ENCODE results near the gene TCF3. TPM values are rescaled to one million over a fixed set of nuclear protein-coding genes. Genes with fewer than 3 reads are reported as not detected.

The TCF3 gene
- total and polyA plus RNA-seq, 2 of the 8 experiments (the other 6 are each of a cell fraction or from before 2014, with no cell fraction given) = 241 to 348 TPM

GRCh38 chr19:1585243-1585580, 67.2 kb downstream of the TCF3 start:
- Histone ChIP-seq H2BK120ac (replicated peaks; ENCODE audit: low read depth, low read length) (no peak overlapping the region), H3K27ac (ENCODE audit: low read depth, low read length) (no peak overlapping the region), H3K79me2 (ENCODE audit: control insufficient read depth in 1 of 2, insufficient read depth in 2 of 2, low read length in 2 of 2) (peaks cover 0 to 40% of the 10 kb centered on the region in 2 experiments; a peak in 2 of 4 replicates), H2AK5ac (ENCODE audit: low read depth, low read length) (no peak overlapping the region), H4K8ac (ENCODE audit: extremely low read depth, insufficient read depth, low read length) (peak overlapping the region; percentile 79; the same call in 1 of the 2 replicates), H2AFZ (ENCODE audit: low read length) (no peak overlapping the region), H3K56ac (replicated peaks; ENCODE audit: insufficient read length, low read depth, low read length) (no peak overlapping the region), H3K4ac (replicated peaks; ENCODE audit: insufficient read length, low read depth, low read length) (no peak overlapping the region), H3K18ac (ENCODE audit: extremely low read depth, low read length) (no peak overlapping the region), H2BK5ac (ENCODE audit: low read depth, low read length) (no peak overlapping the region), H3K27me3 (replicated peaks in 1 of 4; ENCODE audit: control insufficient read depth in 3 of 4, extremely low read depth in 1 of 4, insufficient read depth in 3 of 4, low read length in 3 of 4) (no peaks in the 10 kb centered on the region; a peak in 1 of 7 replicates), H3K14ac (ENCODE audit: insufficient read length) (no peak overlapping the region), H3K4me2 (ENCODE audit: insufficient read depth in 1 of 2, low read depth in 2 of 2, low read length in 2 of 2) (peak overlapping the region in 1 of 2 experiments; percentile 65; a peak in 1 of 4 replicates), H3K23me2 (ENCODE audit: low read depth, low read length) (no peaks in the 10 kb centered on the region), H3K23ac (ENCODE audit: insufficient read length) (no peak overlapping the region), H3K4me3 (ENCODE audit: extremely low read depth in 1 of 4, insufficient read depth in 2 of 4, low read depth in 3 of 4, low read length in 4 of 4) (peak overlapping the region in 1 of 4 experiments; percentile 68; a peak in 1 of 8 replicates), H4K20me1 (replicated peaks in 1 of 2; ENCODE audit: control insufficient read depth in 1 of 2, insufficient read depth in 2 of 2, low read length in 2 of 2) (peaks cover 0 to 16% of the 10 kb centered on the region in 2 experiments), H3K4me1 (replicated peaks in 1 of 4; ENCODE audit: control insufficient read depth in 3 of 4, insufficient read depth in 4 of 4, low read length in 3 of 4) (no peaks in the 10 kb centered on the region), H3K9me3 (ENCODE audit: insufficient read depth in 2 of 2, low read depth in 1 of 2, low read length in 1 of 2) (no peaks in the 10 kb centered on the region), H3K36me3 (ENCODE audit: control insufficient read depth in 2 of 4, insufficient read depth in 4 of 4, low read length in 3 of 4) (peaks cover 5 to 40% (median 24%) of the 10 kb centered on the region in 4 experiments; a peak in 7 of 8 replicates), H2BK12ac (ENCODE audit: low read depth, low read length) (no peak overlapping the region), H4K5ac (ENCODE audit: insufficient read length, low read depth, low read length) (no peak overlapping the region), H3K79me1 (ENCODE audit: low read depth, low read length) (peaks cover 25% of the 10 kb centered on the region), H3K9ac (replicated peaks in 1 of 4; ENCODE audit: extremely low read depth in 1 of 4, low read depth in 3 of 4, low read length in 3 of 4) (no peak overlapping the region; a peak in 1 of 7 replicates), H2BK20ac (ENCODE audit: low read length) (no peak overlapping the region), H4K91ac (replicated peaks; ENCODE audit: insufficient read length, low read length) (no peak overlapping the region), H2BK15ac (ENCODE audit: low read length) (no peak overlapping the region)
- FAIRE-seq (no peak), DNase-seq (ENCODE audit: low read depth in 1 of 2, low spot score in 2 of 2) (no peak)
- WGBS, 2 experiments (ENCODE audit: extremely low coverage in 1 of 2, insufficient coverage in 1 of 2, insufficient read length in 1 of 2, insufficient replicate concordance in 2 of 2, low coverage in 1 of 2, low lambda C conversion rate in 2 of 2, missing lambda C conversion rate in 1 of 2) = 100% methylated on average over 1 of the region's 13 CpGs; no CpG with 5 or more reads in 1 of the 2 experiments
- POLR2A ChIA-PET (ENCODE audit: partially characterized antibody) = interaction anchor here (9.1 kb wide), 1 partner anchor 9 kb away, joined by 148 read pairs; no protein-coding TSS in a partner anchor
- TF ChIP-seq CTBP2 (IDR thresholded peaks at IDR 0.05; ENCODE audit: borderline replicate concordance, insufficient read depth, insufficient read length, low read length) = no peak
- TF ChIP-seq TEAD4 (IDR thresholded peaks at IDR 0.05; ENCODE audit: low read depth, low read length) = no peak
- TF ChIP-seq JUND (IDR thresholded peaks at IDR 0.05; ENCODE audit: low read length) = no peak
- TF ChIP-seq CHD2 (IDR thresholded peaks at IDR 0.05; ENCODE audit: low read length) = no peak
- no peak for TF ChIP-seq RBBP5 (IDR thresholded peaks at IDR 0.05; ENCODE audit: borderline replicate concordance, low read depth, low read length)
- no peak for TF ChIP-seq KDM5A (IDR thresholded peaks at IDR 0.05; ENCODE audit: low read length)
- no peak for TF ChIP-seq CBX5 (IDR thresholded peaks at IDR 0.05; ENCODE audit: low read depth, low read length)
- CTCF ChIA-PET (ENCODE audit: partially characterized antibody) = interaction anchor here (1.5 kb wide), 2 partner anchors 10 to 39 kb away, joined by 3 to 4 read pairs; no protein-coding TSS in a partner anchor

All from H1 (cell line).